Measurements from ENCODE around the gene ABCG8.

ABCG8 gene

DNA sequence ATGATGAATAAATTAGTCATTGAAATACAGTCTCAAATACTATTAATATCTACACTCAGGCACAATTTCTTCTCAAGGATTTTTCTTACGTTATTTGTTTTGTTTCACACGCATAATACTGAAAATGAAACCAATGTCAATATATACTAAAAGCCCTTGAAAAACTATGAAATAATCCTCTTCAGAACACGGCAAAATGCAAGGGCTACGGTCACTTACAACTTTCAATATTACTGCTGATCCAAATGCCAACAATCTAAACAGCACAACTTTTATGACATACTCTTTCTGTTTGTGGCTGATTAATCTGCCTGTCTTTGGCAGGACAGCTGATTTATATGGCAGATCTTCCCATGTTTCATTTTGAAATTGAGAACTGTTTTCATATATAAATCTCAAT, 88.7 kb downstream of the ABCG8 start:
- no peak for DNase-seq

GRCh38 chr2:43931293-43931692, 92.5 kb downstream of the ABCG8 start:
- DNase-seq: no peak

Measured in EL (cell line).